Astrocyte (in vitro differentiated cells and primary cell): ENCODE results near the gene ZGPAT. TPM values are rescaled to one million over a fixed set of nuclear protein-coding genes. Genes with fewer than 3 reads are reported as not detected.

Experiments
- DNase-seq: peaks from one replicate; pipeline ENCODE4 v3.0.0-alpha.2; 2010; ENCODE audit warnings: low read depth
- FAIRE-seq: peaks from 2 replicates; lab custom pipeline; 2011; peaks lifted over from hg19 to GRCh38; lab: Jason Lieb, UNC
- H2AFZ ChIP-seq: 2 replicates; pipeline ENCODE4 v1.6.0; 2012; ENCODE audit warnings: low read depth, low read length, inconsistent platforms
- H3K27ac ChIP-seq: 2 replicates; pipeline ENCODE4 v1.5.1; 2011; ENCODE audit warnings: low read depth, low read length, inconsistent platforms
- H3K27me3 ChIP-seq: 2 replicates; pipeline ENCODE4 v1.6.0; 2011; ENCODE audit warnings: low read length, inconsistent platforms; ENCODE audit not compliant: insufficient read depth
- H3K36me3 ChIP-seq: 2 replicates; pipeline ENCODE4 v1.5.1; 2011; ENCODE audit warnings: low read length, inconsistent platforms; ENCODE audit not compliant: insufficient read depth
- H3K4me1 ChIP-seq: 2 replicates; pipeline ENCODE4 v1.5.1; 2011; ENCODE audit warnings: low read length, inconsistent platforms; ENCODE audit not compliant: insufficient read depth
- H3K4me2 ChIP-seq: 2 replicates; pipeline ENCODE4 v1.6.0; 2012; ENCODE audit warnings: low read length, inconsistent platforms
- H3K4me3 ChIP-seq: 2 replicates; pipeline ENCODE4 v1.5.1; 2011; ENCODE audit warnings: low read depth, mild to moderate bottlenecking, low read length, inconsistent platforms; ENCODE audit not compliant: insufficient read depth
- H3K79me2 ChIP-seq: 2 replicates; pipeline ENCODE4 v1.6.0; 2012; ENCODE audit warnings: mild to moderate bottlenecking, low read length, inconsistent platforms; ENCODE audit not compliant: insufficient read depth
- H3K9ac ChIP-seq: 2 replicates; pipeline ENCODE4 v1.6.0; 2012; ENCODE audit warnings: mild to moderate bottlenecking, low read length, inconsistent platforms
- H3K9me3 ChIP-seq: 2 replicates; pipeline ENCODE4 v1.5.1; 2012; ENCODE audit warnings: low read depth, mild to moderate bottlenecking, low read length, inconsistent platforms; ENCODE audit not compliant: insufficient read depth
- H4K20me1 ChIP-seq: 2 replicates; pipeline ENCODE4 v1.6.0; 2012; ENCODE audit warnings: low read length, inconsistent platforms; ENCODE audit not compliant: insufficient read depth
- H3K27ac Mint-ChIP-seq: one replicate; pipeline ENCODE4 v1.8.0; 2021; ENCODE audit warnings: mild to moderate bottlenecking, mixed read lengths; ENCODE audit not compliant: unreplicated experiment
- H3K27me3 Mint-ChIP-seq: one replicate; pipeline ENCODE4 v1.8.0; 2021; ENCODE audit warnings: low read depth, mixed read lengths; ENCODE audit not compliant: unreplicated experiment
- H3K36me3 Mint-ChIP-seq: one replicate; pipeline ENCODE4 v1.8.0; 2021; ENCODE audit warnings: low read depth, mixed read lengths; ENCODE audit not compliant: unreplicated experiment
- H3K4me1 Mint-ChIP-seq: one replicate; pipeline ENCODE4 v1.8.0; 2021; ENCODE audit warnings: low read depth, mixed read lengths; ENCODE audit not compliant: unreplicated experiment
- H3K4me3 Mint-ChIP-seq: one replicate; pipeline ENCODE4 v1.8.0; 2021; ENCODE audit warnings: mild to moderate bottlenecking, moderate library complexity, mixed read lengths; ENCODE audit not compliant: unreplicated experiment
- H3K9me3 Mint-ChIP-seq: one replicate; pipeline ENCODE4 v1.8.0; 2021; ENCODE audit warnings: mild to moderate bottlenecking, mixed read lengths; ENCODE audit not compliant: unreplicated experiment
- CTCF ChIP-seq: IDR thresholded peaks from 2 replicates; pipeline ENCODE4 v1.5.1; 2011; ENCODE audit warnings: low read depth, mild to moderate bottlenecking, inconsistent platforms, low read length, moderate library complexity; ENCODE audit not compliant: insufficient read depth
- EZH2 ChIP-seq: IDR thresholded peaks from 2 replicates; pipeline ENCODE4 v1.6.1; 2012; ENCODE audit warnings: mild to moderate bottlenecking, low read length, inconsistent platforms; ENCODE audit not compliant: insufficient read depth
- total RNA-seq: library from RNA; stranded (reverse); gene quantifications from 2 replicates; pipeline ENCODE4 v1.2.1, GENCODE V29; 2021

ZGPAT gene
- total RNA-seq, 1 donor from 2014 or later, result 24.8 TPM

GRCh38 chr20:63700199-63701050 is 7.4 kb upstream of the ZGPAT start:
- Mint-ChIP-seq H3K27me3 (no peaks in the 10 kb centered on the region), H3K36me3 (peaks cover 6% of the 10 kb centered on the region), H3K4me3 (no peak overlapping the region), H3K4me1 (peaks cover 6% of the 10 kb centered on the region), H3K9me3 (no peaks in the 10 kb centered on the region), H3K27ac (no peak overlapping the region)
- no peak overlapping the region for H3K4me2 ChIP-seq
- FAIRE-seq, result no peak
- H3K27ac ChIP-seq, result no peak overlapping the region
- no peaks in the 10 kb centered on the region for H3K27me3 ChIP-seq
- no peak for DNase-seq
- peaks cover 36% of the 10 kb centered on the region for H3K4me1 ChIP-seq
- peaks cover 32% of the 10 kb centered on the region for H3K79me2 ChIP-seq
- peaks cover 4% of the 10 kb centered on the region for H3K36me3 ChIP-seq
- no peak overlapping the region for H3K4me3 ChIP-seq
- no peak overlapping the region for H3K9ac ChIP-seq
- peaks cover 6% of the 10 kb centered on the region for H4K20me1 ChIP-seq
- TF ChIP-seq CTCF (no peak), EZH2 (no peak)
- H2AFZ ChIP-seq, result no peak overlapping the region
- H3K9me3 ChIP-seq, result no peaks in the 10 kb centered on the region

- Histone ChIP-seq H3K9me3 (no peaks in the 10 kb centered on the region), H2AFZ (no peak overlapping the region), H3K36me3 (peaks cover 9% of the 10 kb centered on the region), H3K27ac (no peak overlapping the region), H4K20me1 (peaks cover 8% of the 10 kb centered on the region), H3K4me1 (peaks cover 36% of the 10 kb centered on the region), H3K9ac (no peak overlapping the region), H3K79me2 (peaks cover 37% of the 10 kb centered on the region), H3K4me2 (no peak overlapping the region), H3K27me3 (no peaks in the 10 kb centered on the region), H3K4me3 (no peak overlapping the region)
- H3K27ac Mint-ChIP-seq, result no peak overlapping the region
- H3K4me1 Mint-ChIP-seq, result peaks cover 7% of the 10 kb centered on the region
- peaks cover 8% of the 10 kb centered on the region for H3K36me3 Mint-ChIP-seq
- no peaks in the 10 kb centered on the region for H3K27me3 Mint-ChIP-seq
- DNase-seq, result no peak
- no peaks in the 10 kb centered on the region for H3K9me3 Mint-ChIP-seq
- no peak for FAIRE-seq
- H3K4me3 Mint-ChIP-seq, result no peak overlapping the region
- no peak for TF ChIP-seq CTCF
- no peak for TF ChIP-seq EZH2
Measured at GRCh38 chr20:63701051-63701328, 6.8 kb upstream of the ZGPAT start.
